ENCODE data around the gene C1D. TPM values are rescaled to one million over a fixed set of nuclear protein-coding genes. Genes with fewer than 3 reads are reported as not detected.

Gene C1D
- total RNA-seq = 10 to 100 TPM; 40.6 to 67.9 (median 48.2) TPM

- Histone ChIP-seq H3K9me3 (no peaks in the 10 kb centered on the region), H3K36me3 (no peaks in the 10 kb centered on the region), H3K27ac (peak within 1 kb of the TSS; percentile 70 to 79 (median 76)), H3K4me1 (peaks cover 12 to 24% of the 10 kb centered on the region in 2 donors), H3K27me3 (no peaks in the 10 kb centered on the region), H3K4me3 (replicated peaks in 1 of 3) (peak within 1 kb of the TSS; percentile 33 to 79 (median 62))
- 0 to 1% methylated on average over 22 to 34 of the region's 34 CpGs for WGBS, 2 donors
- TF ChIP-seq CTCF (IDR thresholded peaks at IDR 0.05) = no peak
- TF ChIP-seq POLR2A (IDR thresholded peaks at IDR 0.05) = peak in 1 of 2 donors; percentile 74
- intact Hi-C loops (cut with DNase I) = loop anchor here (5.0 kb wide), 1 partner anchor 94 kb away; the partner anchor contains the start of gene PNO1
- peak; percentile 95 for DNase-seq
These were observed at the start of gene C1D for GRCh38 chr2:68062680-68063387. Gene C1D (minus strand): TSS chr2:68063004. CDS start chr2:68047310, 15,694 bp downstream.

GRCh38 chr2:68110102-68110501 lies 47.3 kb upstream of the C1D start:
- Histone ChIP-seq H3K4me3 (replicated peaks in 1 of 3) (no peak overlapping the region), H3K36me3 (no peaks in the 10 kb centered on the region), H3K4me1 (no peaks in the 10 kb centered on the region), H3K9me3 (no peaks in the 10 kb centered on the region), H3K27ac (no peak overlapping the region), H3K27me3 (no peaks in the 10 kb centered on the region)
- peak; percentile 6 to 8 for DNase-seq
- 23 to 49% methylated on average over 3 of the region's 3 CpGs for WGBS, 2 donors
- TF ChIP-seq POLR2A (IDR thresholded peaks at IDR 0.05) = no peak
- no peak for TF ChIP-seq CTCF (IDR thresholded peaks at IDR 0.05)
- intact Hi-C loops (cut with DNase I) = no loop called here

- DNase-seq = no peak
- Histone ChIP-seq H3K27ac (no peak overlapping the region), H3K4me1 (no peaks in the 10 kb centered on the region), H3K27me3 (no peaks in the 10 kb centered on the region), H3K9me3 (no peaks in the 10 kb centered on the region), H3K4me3 (replicated peaks in 1 of 3) (no peak overlapping the region), H3K36me3 (no peaks in the 10 kb centered on the region)
- no peak for TF ChIP-seq CTCF (IDR thresholded peaks at IDR 0.05)
- no peak for TF ChIP-seq POLR2A (IDR thresholded peaks at IDR 0.05)
- 89% methylated on average over 3 of the region's 3 CpGs for WGBS, 2 donors
- intact Hi-C loops (cut with DNase I) = no loop called here
These were observed 45.3 kb upstream of the C1D start for GRCh38 chr2:68108120-68108519.

- intact Hi-C loops (cut with DNase I) = no loop called here
- Histone ChIP-seq H3K4me3 (replicated peaks in 1 of 3) (no peak overlapping the region), H3K9me3 (no peaks in the 10 kb centered on the region), H3K36me3 (no peaks in the 10 kb centered on the region), H3K27ac (no peak overlapping the region), H3K4me1 (no peaks in the 10 kb centered on the region), H3K27me3 (no peaks in the 10 kb centered on the region)
- no peak for DNase-seq
- TF ChIP-seq CTCF (IDR thresholded peaks at IDR 0.05) (no peak), POLR2A (IDR thresholded peaks at IDR 0.05) (no peak)
- 96 to 100% methylated on average over 2 of the region's 2 CpGs for WGBS, 2 donors
These were observed 44.7 kb upstream of the C1D start for GRCh38 chr2:68107475-68107874.

GRCh38 chr2:68104111-68104835 lies 41.5 kb upstream of the C1D start:
- intact Hi-C loops (cut with DNase I) = no loop called here
- 82 to 83% methylated on average over 4 of the region's 4 CpGs for WGBS, 2 donors
- no peak for DNase-seq
- no peaks in the 10 kb centered on the region for H3K36me3 ChIP-seq
- no peak overlapping the region for H3K27ac ChIP-seq
- no peaks in the 10 kb centered on the region for H3K4me1 ChIP-seq
- H3K9me3 ChIP-seq = no peaks in the 10 kb centered on the region
- no peaks in the 10 kb centered on the region for H3K27me3 ChIP-seq
- no peak overlapping the region for H3K4me3 ChIP-seq (replicated peaks in 1 of 3)
- TF ChIP-seq CTCF (IDR thresholded peaks at IDR 0.05) = no peak
- no peak for TF ChIP-seq POLR2A (IDR thresholded peaks at IDR 0.05)

All from thyroid gland (tissue), 4 donors.